ENCODE measurements around the gene ZNF443.
"Not testable (repeated sequence)": the region's sequence is repeated elsewhere in the genome, so short reads cannot be mapped to it uniquely, and the experiment has no call there.

Gene ZNF443

DNA sequence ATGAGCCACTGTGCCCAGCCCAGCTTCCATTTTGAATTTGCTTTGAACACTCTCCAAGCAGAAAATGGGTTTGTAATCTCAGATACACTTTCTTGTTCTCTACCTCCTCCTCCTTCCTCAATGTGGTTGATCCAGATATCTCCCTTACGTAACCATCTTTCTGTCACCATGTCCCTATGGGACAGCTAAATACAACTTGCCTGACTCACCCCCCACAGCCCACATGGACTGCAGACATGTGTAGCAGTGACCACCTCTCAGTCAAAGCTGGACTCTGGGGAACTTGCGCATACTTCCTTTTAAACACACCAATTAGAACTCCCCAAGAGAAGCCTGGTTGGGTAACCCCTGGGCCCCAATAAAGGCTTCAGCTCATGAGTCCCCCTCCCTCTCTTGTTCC lies 28.9 kb downstream of the ZNF443 start:
- no peak for DNase-seq

DNA sequence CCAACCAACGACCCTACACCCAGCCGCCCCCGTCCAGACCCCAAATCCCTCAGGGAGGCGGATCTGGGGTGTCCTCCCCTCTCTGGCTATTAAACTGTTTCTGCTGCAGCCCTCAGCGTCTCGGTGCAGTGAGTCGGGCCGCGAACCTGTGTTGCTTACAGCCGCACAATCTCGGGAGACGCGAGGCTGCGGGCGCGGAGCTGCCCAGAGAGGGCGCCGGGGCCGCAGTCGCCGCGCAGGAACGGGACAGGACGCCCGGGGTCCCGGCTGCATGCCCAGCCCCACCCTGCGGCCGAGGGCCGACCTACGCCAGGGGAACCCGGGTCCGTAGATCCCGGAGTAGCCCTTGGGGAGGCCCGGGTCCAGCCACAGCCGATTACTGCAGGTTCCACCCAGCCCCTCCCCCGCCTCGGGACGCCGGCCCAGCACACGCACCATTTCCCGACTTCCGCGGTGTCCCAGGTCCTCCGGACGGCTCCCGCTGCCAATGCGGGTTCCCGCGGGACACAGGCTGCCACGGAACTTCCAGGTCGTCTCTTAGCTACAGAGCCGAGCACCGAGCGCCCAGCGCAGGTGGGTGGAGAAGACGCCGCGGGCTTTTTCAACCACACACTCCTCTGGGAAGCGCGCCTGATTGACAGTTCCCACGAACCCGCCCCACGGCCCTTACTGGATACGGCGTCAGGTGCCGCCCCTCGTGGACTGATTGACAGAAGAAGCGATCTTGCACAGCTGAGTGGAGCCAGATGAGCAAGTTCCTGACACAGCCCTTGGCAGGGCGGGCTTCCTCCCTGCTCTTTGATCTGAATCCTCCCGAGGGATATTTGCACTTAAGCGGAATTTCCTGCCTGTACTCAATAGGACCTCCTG lies 40.0 kb downstream of the ZNF443 start, which contains the start of gene ZNF799:
ZNF799 (minus strand) TSS at position 639 of the 870 bp plus-strand sequence; CDS start at position 438, 201 bp downstream.
- DNase-seq, result peak; percentile 90 to 99 (median 97)

DNA sequence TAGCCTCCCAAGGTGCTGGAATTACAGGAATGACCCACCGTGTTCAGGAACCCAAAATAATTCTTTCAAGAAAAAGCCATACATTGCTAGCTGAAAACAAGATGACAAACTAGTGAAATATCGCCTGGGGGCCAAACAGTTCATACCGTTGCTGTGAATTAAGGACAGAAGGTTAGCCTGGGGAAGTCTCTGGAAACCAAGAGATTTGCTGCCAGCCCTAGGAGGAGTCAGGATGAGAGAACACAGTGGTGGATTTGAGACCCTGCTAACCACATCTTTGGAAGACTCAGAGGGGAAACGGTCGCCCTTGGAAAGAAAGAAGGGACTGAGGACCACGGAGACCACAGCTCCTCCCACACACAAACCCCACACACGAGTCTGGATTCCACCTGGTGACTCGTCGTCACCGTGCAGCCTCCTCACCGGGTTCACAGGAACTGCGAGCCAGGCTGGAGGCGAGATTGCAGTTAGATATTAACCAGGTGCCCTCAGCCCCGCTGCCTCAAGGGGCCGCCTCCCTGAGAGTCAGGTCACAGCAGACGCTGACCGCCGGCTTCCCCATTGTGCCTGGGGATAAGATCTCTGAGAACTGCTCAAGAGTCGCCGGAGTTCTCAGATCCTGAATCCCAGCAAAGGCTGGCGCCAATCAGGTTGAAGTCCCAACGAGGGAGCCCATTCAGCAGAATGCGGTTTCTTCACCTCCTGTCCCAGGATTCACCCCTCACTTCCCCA lies 40.8 kb downstream of the ZNF443 start:
- DNase-seq, result peak in 2 of 3 experiments; percentile 71 to 74

DNA sequence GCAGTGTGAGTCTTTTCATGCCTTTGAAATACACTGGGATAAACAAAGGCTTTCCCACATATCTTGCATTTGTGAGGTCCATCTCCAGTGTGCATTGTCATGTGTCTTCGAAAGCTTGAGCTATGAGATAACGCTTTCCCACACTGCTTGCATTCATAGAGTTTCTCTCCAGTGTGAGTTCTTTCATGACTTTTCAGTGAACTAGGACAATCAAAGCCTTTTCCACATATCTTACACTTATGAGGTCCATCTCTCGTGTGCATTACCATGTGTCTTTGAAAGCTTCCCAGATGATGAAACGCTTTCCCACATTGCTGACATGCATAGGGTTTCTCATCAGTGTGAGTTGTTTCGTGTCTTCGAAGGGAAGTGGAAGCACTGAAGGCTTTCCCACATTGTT lies 49.7 kb downstream of the ZNF443 start:
- not testable (repeated sequence) for DNase-seq

DNA sequence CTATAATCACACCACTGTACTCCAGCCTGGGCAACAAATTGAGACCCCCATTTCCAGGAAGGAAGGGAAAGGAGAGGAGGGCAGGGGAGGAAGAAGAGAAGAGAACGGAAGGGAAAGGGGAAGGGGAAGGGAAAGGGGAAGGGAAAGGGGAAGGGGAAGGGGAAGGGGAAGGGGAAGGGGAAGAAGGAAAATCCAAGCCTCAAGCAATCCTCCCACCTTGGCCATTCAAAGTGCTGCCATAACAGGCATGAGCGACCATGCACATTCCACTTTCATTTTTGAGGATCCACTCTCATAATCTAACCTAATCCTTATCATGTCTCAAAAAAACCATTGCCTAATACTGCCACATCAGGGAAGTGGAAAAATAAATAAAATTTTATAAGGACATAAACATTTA lies 54.5 kb downstream of the ZNF443 start:
- DNase-seq, result not testable (repeated sequence)

DNA sequence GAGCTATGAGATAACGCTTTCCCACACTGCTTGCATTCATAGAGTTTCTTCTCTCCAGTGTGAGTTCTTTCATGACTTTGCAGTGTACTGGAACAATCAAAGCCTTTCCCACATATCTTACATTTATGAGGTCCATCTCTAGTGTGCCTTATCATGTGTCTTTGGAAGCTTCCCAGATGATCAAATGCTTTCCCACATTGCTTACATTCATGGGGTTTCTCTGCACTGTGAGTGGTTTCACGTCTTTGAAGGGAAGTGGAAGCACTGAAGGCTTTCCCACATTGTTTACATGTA lies 60.4 kb downstream of the ZNF443 start:
- no peak for DNase-seq

DNA sequence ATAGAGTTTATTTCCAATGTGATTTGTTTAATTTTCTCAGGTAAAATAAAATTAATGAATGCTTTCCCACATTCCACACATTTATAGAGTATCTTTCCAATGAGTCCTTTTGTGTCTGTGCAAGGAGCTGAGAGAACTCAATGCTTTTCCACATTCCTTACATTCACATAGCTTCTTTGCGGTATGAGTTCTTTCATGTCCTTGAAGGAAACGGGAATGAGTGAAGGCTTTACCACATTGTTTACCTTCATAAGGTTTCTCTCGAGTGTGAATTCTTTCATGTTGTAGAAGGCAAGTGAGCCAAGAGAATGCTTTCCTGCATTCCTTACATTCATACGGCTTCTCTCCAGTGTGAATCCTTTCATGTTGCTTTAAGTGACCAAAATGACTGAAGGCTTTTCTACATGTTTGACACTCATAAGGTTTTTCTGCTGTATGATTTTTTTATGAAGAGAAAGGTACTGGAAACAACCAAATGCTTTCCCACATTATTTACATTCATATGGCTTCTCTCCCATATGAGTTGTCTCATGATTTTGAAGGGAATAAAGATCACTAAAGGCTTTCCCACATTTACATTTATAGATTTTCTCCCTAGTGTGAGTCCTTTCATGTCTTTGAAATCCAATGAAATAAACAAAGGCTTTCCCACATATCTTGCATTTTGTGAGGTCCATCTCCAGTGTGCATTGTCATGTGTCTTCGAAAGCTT lies 60.9 kb downstream of the ZNF443 start:
- DNase-seq, result no peak
